K562 (cell line): ENCODE results near the gene UBA3. TPM values are rescaled to one million over a fixed set of nuclear protein-coding genes. Genes with fewer than 3 reads are reported as not detected.

ENCODE experiments used
- ARHGAP35 ChIP-seq: fragments of 450-650 bp; IDR thresholded peaks from 2 replicates; pipeline ENCODE4 v1.6.1; 2018; ENCODE audit not compliant: partially characterized antibody
- CCNT2 ChIP-seq: IDR thresholded peaks from 2 replicates; pipeline ENCODE4 v1.6.1; 2011; ENCODE audit warnings: borderline replicate concordance, low read depth, mild to moderate bottlenecking, moderate library complexity, mixed read lengths, low read length; ENCODE audit not compliant: insufficient read length; ENCODE audit errors: extremely low read depth
- GTF2F1 ChIP-seq: IDR thresholded peaks from 2 replicates; pipeline ENCODE4 v1.6.1; 2011; ENCODE audit warnings: low read depth, low read length, improper control_type of control experiment
- MEIS2 ChIP-seq: fragments of 450-650 bp; IDR thresholded peaks from 2 replicates; pipeline ENCODE4 v1.6.1; 2014; ENCODE audit warnings: mild to moderate bottlenecking; ENCODE audit not compliant: partially characterized antibody
- SMARCE1 ChIP-seq: fragments of 450-650 bp; IDR thresholded peaks from 2 replicates; pipeline ENCODE4 v1.7.1; 2016; ENCODE audit warnings: mild to moderate bottlenecking
- TAL1 ChIP-seq: fragments of 450-650 bp; IDR thresholded peaks from 2 replicates; pipeline ENCODE4 v1.6.1; 2016; ENCODE audit warnings: mild to moderate bottlenecking
- ZBTB11 ChIP-seq, 3 experiments: fragments of 200-800 bp in 1 of 3; fragments of 250-450 bp in 1 of 3; fragments of 450-650 bp in 1 of 3; sonication (Bioruptor Pico) in 1 of 3; sonication (Bioruptor generic) in 1 of 3; formaldehyde crosslinking in 1 of 3; IDR thresholded peaks; 2 replicates each; pipeline versions ENCODE4 v1.6.1 to v1.8.0; 2016 to 2022; ENCODE audit warnings: mild to moderate bottlenecking in 2 of 3, missing genetic modification characterization in 2 of 3, missing compliant biosample characterization in 1 of 3, moderate library complexity in 1 of 3
- polyA plus RNA-seq, 8 experiments: library from polyadenylated mRNA; depleted of rRNA in 4 of 8; stranded (reverse) in 5 of 8; unstranded in 3 of 8; fragments of >200 nt; fragmentation: Nextera tagmentation in 2 of 8; fragmentation: Illumina TruSeq in 1 of 8; extraction: Ambion mirVana in 2 of 8; extraction: Trizol in 1 of 8; gene quantifications; 2 replicates each; pipeline versions ENCODE4 v1.2.1 to v1.2.3, GENCODE V29; 2011 to 2014; ENCODE audit warnings: inconsistent platforms in 1 of 8, missing spikeins in 1 of 8
- total RNA-seq, 7 experiments: library from RNA; depleted of rRNA in 6 of 7; stranded (reverse); fragments of >200 nt in 6 of 7; fragmentation: Illumina TruSeq in 2 of 7; extraction: Trizol in 2 of 7; gene quantifications; 2 replicates each; pipeline versions ENCODE4 v1.2.1 to v1.2.3, GENCODE V29; 2011 to 2021; ENCODE audit warnings: low replicate concordance in 1 of 7
- TF ChIP-seq, protein P1 (sequence below), 2 experiments: fragments of 450-650 bp; IDR thresholded peaks; 2 replicates each; pipeline ENCODE4 v1.6.1; 2016; ENCODE audit warnings: mild to moderate bottlenecking in 2 of 2, borderline replicate concordance in 1 of 2, low read depth in 1 of 2, moderate library complexity in 1 of 2

The UBA3 gene
- total and polyA plus RNA-seq, 9 of the 15 experiments (the other 6 are each of a cell fraction or from before 2014, with no cell fraction given), result 23.2 to 80.0 (median 38.6) TPM

GRCh38 chr3:69095636-69096035, 15.5 kb upstream of the UBA3 start (continued):
- TF ChIP-seq SMARCE1, result peak; percentile 46; the same call in 1 of the 2 replicates
- peak; percentile 19 for TF ChIP-seq CCNT2
- TF ChIP-seq MEIS2, result peak; percentile 97
- TF ChIP-seq ARHGAP35, result no peak
- TF ChIP-seq GTF2F1, result no peak
- TF ChIP-seq ZBTB11 (CRISPR knock-in tag; IDR thresholded peaks at IDR 0.05), result no peak
- TF ChIP-seq TAL1, result peak; percentile 34; the same call in 1 of the 2 replicates
- TF ChIP-seq, protein P1, sequence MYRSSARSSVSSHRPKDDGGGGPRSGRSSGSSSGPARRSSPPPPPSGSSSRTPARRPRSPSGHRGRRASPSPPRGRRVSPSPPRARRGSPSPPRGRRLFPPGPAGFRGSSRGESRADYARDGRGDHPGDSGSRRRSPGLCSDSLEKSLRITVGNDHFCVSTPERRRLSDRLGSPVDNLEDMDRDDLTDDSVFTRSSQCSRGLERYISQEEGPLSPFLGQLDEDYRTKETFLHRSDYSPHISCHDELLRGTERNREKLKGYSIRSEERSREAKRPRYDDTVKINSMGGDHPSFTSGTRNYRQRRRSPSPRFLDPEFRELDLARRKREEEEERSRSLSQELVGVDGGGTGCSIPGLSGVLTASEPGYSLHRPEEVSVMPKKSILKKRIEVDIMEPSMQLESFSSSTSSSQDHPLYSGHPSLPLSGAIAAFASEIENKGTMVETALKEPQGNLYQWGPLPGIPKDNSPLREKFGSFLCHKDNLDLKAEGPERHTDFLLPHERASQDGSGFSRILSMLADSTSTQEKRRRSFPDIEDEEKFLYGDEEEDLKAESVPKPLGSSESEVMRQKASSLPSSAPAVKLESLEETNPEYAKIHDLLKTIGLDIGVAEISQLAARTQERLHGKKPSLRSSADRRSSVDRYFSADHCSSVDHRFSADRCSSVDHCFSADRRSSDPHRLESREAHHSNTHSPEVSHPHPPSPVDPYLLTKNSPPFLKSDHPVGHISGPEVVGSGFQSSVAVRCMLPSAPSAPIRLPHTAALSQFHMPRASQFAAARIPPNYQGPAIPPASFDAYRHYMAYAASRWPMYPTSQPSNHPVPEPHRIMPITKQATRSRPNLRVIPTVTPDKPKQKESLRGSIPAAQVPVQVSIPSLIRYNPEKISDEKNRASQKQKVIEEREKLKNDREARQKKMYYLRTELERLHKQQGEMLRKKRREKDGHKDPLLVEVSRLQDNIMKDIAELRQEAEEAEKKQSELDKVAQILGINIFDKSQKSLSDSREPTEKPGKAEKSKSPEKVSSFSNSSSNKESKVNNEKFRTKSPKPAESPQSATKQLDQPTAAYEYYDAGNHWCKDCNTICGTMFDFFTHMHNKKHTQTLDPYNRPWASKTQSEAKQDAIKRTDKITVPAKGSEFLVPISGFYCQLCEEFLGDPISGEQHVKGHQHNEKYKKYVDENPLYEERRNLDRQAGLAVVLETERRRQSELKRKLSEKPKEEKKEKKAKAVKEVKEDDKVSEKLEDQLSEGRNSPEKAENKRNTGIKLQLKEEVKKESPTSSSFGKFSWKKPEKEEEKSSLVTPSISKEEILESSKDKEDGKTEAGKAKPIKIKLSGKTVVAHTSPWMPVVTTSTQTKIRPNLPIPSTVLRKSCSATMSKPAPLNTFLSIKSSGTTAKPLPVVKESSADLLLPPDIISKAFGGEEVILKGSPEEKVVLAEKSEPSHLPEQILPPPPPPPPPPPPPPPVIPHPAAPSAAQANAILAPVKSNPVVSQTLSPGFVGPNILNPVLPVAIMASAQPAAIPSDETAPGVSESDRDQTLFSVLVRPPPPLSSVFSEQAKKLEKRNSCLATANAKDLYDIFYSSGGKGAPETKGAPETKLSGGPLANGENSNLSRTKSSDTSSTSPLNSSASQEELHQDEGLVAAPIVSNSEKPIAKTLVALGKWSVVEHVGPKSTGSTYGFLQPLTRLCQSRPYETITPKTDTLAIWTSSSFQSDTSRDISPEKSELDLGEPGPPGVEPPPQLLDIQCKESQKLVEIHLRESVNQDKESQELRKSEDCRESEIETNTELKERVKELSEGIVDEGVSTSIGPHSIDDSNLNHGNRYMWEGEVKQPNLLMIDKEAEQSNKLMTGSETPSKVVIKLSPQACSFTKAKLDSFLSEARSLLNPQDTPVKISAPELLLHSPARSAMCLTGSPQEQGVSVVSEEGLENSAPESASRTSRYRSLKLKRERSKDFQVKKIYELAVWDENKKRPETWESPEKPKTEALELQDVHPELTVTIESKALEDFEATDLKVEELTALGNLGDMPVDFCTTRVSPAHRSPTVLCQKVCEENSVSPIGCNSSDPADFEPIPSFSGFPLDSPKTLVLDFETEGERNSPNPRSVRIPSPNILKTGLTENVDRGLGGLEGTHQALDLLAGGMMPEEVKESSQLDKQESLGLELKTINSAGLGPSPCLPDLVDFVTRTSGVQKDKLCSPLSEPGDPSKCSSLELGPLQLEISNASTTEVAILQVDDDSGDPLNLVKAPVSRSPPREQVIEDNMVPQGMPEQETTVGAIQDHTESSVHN (IDR thresholded peaks at IDR 0.05; ENCODE audit: borderline replicate concordance in 1 of 2, low read depth in 1 of 2), result 0 out of 4 replicates have a peak, but pooled peaks of 1 of the 2 experiments have one; percentile 21
- TF ChIP-seq, all 486 proteins: peak for 37
